CD4-positive, alpha-beta T cell treated with Interleukin-10 for 1 hour (primary cell): ENCODE results near the gene AREL1.

Experiments used
- DNase-seq: peaks from one replicate; pipeline ENCODE4 v3.0.0-alpha.2; 2020

AREL1 gene

DNA sequence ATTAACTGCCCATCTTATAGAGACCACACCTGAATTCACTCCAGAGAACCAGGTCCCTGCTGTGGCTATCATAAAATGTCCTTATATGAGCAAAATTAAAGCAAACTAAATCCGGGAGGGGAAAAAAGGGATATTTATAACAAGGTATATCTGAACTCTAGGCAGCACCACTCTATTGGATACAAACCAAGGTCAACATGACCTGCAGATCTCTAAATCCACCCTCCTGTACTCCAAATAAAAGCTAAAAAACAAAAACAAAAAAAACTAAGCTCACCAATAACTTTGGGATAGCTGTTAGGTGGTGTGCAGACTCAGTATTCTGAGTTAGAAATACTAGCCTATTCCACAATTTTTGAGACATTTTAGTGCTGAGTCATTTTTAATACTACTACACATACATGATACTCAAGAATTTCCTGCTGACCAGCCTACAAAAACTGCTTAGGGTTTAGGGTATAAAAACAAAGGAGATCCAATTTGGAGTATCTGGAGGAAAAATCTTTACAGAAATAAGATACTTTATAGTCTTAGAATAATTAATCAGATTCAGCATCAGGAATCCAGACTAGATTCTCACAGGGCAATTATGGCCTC lies 54.2 kb downstream of the AREL1 start:
- no peak for DNase-seq

- DNase-seq, result no peak
Measured at GRCh38 chr14:74656964-74657363, 55.9 kb downstream of the AREL1 start.

- DNase-seq, result no peak
Measured at GRCh38 chr14:74655599-74656395, 57.1 kb downstream of the AREL1 start.

- DNase-seq, result no peak
Measured at GRCh38 chr14:74654931-74655330, 57.9 kb downstream of the AREL1 start.

DNA sequence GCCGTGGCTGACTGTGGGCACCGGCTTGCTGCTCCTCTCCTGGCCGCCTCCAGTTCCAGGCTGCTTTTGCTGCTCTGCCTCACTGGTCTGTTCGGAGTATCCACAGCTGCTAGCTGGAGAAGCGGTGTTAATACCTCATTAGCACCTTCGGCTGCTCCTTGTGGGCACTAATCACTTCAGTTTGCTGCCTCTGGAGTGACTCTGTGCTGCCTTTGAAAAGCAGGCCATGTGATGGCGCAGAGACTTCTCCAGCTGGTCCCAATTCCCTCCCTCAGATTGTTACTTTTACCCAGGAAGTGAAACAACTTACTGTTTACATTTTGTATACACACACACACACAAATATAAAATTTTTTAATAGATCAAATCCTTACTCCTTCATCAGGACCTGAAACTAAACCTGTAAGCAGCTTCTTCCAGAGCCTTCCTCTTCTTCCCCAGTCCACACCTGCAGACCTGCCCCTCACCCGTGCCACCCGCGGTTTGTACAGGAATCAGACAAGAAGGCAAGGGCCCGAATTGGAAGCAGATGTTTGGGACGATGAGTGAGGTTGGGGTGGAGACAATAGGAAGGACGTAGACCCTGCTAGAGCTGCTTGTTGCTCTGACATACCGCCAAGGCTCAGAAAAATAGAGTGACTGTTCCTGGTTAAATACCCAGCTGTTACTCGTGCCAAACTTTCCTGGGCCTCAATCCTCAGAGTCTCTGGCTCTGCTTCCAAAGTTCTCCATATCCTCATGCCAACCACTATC lies 59.3 kb downstream of the AREL1 start:
- no peak for DNase-seq

GRCh38 chr14:74652541-74652940 lies 60.3 kb downstream of the AREL1 start:
- no peak for DNase-seq

GRCh38 chr14:74650927-74651686 lies 61.8 kb downstream of the AREL1 start:
- no peak for DNase-seq

GRCh38 chr14:74649673-74650072 lies 63.2 kb downstream of the AREL1 start:
- no peak for DNase-seq

GRCh38 chr14:74649167-74649566 lies 63.7 kb downstream of the AREL1 start:
- DNase-seq, result no peak

DNA sequence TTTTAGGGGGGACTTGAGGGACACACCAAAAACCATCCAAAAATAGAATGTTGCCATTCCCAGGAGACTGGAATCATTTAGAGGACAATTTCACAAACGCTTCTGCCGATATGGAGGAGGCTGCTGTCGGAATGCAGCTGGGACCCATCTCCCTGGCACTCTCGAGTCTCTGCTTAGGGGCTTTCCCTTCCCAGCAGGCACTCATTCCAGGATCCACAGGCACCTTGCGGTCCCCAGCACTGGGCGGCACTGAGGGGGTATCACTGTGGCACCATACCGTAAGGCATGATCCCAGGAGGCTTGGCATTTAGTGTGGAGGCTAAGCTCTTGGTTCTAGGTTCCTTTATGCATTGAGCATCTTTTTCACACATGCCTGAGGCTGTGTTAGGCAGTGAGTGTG lies 64.3 kb downstream of the AREL1 start:
- DNase-seq, result no peak

DNA sequence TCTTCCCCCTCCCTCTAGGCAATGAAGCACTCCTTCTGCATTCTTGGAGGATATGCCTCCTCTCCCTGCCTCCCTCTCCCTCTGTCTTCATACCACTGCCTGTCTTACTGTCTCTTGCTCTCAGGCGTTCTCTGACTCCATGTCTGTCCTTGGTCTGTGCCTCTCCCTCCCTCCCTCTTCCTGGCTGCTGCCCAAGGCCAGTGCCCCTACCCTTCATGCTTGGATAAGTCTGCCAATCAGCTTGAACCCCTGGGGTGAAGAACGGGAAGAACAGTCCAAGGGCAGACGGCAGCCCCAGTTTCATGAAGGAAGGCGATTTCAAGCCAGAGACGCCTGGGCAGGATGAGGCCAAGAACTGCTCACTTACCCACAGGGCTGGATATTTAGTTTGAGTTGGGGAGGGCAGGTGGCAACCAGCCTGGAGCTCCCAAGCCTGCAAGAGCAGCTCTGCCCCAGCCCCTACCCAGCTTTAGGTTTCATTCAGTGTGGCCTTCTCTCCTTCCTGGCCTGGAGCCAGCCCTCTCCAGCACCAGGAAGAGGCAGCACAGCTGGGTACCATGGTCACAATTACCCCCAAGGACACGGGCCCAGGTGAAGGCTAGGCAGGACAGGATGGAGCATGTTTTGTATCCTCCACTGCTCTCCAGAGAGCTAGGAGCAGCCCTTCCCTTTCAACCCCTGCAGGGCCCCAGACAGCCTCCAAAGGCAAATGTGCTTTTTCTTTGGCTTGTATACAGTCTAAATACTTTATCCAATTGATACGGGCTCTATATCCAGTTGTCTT lies 65.0 kb downstream of the AREL1 start:
- DNase-seq, result no peak

DNA sequence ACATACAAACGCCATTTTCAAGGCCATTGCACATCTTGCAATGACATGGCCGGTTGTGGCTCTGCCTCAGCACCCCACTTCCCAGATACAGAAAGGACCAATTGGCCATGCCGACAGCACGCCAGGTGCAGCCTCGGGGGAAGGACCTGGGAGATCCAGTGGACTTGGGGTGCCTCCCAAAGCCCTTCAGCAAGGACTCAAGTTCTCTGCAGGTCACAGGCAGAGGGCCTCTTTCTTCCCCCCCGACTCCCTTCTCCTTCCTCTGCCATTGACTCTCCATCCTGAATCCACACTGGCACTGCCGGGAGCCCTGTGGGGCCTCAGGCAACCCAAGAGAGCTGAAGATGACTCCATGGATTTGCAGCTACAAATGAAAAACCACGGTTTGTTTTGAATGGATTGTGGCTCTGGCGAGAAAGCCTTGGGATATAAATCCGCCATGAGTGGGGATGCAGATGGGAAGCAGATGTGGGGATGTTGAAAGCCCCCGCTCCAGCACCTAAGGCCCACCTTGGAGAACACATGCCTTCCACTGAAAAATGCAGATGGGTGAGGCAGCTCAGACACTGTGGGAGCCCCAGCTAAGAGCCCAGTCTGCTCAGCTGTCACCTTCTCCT lies 65.7 kb downstream of the AREL1 start:
- no peak for DNase-seq

- no peak for DNase-seq
Measured at GRCh38 chr14:74645756-74646470, 67.0 kb downstream of the AREL1 start.

- no peak for DNase-seq
Measured at GRCh38 chr14:74645244-74645643, 67.6 kb downstream of the AREL1 start.

- DNase-seq, result no peak
Measured at GRCh38 chr14:74641601-74642391, 71.1 kb downstream of the AREL1 start.

- DNase-seq, result no peak
Measured at GRCh38 chr14:74638966-74639365, 73.9 kb downstream of the AREL1 start.

DNA sequence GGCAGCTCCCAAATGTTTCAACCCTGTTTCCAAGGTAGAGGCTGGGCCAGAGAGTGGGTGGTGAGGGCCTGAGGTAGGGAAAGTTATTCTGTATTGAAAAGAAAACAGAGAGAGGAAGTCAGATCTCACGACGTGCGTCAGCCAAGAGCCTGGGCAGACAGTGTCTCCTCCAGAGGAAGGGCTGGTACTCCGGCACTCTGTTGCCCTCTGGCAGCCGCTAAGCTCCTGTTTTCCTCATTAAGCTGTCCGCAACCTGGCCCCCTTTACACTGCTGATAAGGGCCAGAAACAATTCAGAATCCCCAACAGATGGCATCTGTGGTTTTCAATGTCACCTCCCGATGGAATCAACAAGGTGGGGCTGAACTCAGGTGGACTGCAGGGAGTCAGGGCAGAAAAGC lies 74.8 kb downstream of the AREL1 start:
- no peak for DNase-seq

DNA sequence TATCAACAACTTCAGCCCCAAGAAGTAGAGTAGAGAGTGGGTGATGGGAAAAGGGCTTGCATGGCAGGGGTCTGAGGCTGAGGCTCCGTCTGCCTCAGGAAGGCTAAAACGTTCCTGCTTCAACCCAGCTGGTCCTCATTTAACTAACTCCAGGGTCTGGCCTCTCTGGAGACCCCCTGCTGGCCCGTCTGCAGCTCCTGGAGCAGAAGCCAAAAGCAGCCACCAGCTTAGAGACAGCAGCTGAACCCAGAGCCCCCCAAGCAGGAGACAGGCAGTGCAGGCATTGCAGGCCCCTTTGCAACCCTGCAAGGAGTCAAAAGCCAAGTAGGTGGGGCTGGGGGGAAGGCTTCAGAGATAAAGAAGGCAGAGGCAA lies 75.7 kb downstream of the AREL1 start:
- no peak for DNase-seq

GRCh38 chr14:74636424-74637177 lies 76.3 kb downstream of the AREL1 start:
- DNase-seq, result no peak

- DNase-seq, result no peak
Measured at GRCh38 chr14:74635847-74636246, 77.0 kb downstream of the AREL1 start.
